HG02642 (cell line): Measurements from ENCODE around the gene GLP1R.
"Not testable (repeated sequence)": the region's sequence is repeated elsewhere in the genome, so short reads cannot be mapped to it uniquely, and the experiment has no call there.

ENCODE experiments used
- ATAC-seq: cut with Tn5 transposase; IDR thresholded peaks from one replicate; pipeline ENCODE4 v1.9.1; 2021; ENCODE audit warnings: mild to moderate bottlenecking; ENCODE audit not compliant: unreplicated experiment, poor library complexity

Gene GLP1R

DNA sequence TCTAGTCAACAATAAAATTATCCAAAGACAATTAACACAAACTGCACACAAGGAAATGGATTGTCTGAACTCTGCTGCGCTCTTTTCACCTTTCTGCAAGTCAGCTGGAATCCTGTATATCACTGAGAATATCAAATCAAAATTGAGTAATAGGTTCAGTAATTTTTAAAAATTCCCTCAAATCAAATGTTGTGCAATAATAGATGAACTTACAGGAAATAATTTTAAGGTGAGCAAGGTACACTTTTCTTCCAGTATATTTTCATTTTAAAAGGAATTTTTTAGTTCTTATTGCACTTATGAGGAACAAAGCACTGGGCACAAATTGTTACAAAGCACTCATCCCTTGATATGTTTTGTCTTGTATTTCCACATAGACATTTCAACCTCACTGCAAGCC, 65.2 kb downstream of the GLP1R start:
- ATAC-seq = no peak

GRCh38 chr6:39114388-39114703, 65.8 kb downstream of the GLP1R start:
- ATAC-seq = peak; percentile 16

- ATAC-seq = peak; percentile 95
Measured at GRCh38 chr6:39114704-39115599, 66.4 kb downstream of the GLP1R start, which contains the start of gene SAYSD1. TSS of gene SAYSD1 (minus strand) at chr6:39115186. CDS start at chr6:39115089, 97 bp downstream.

DNA sequence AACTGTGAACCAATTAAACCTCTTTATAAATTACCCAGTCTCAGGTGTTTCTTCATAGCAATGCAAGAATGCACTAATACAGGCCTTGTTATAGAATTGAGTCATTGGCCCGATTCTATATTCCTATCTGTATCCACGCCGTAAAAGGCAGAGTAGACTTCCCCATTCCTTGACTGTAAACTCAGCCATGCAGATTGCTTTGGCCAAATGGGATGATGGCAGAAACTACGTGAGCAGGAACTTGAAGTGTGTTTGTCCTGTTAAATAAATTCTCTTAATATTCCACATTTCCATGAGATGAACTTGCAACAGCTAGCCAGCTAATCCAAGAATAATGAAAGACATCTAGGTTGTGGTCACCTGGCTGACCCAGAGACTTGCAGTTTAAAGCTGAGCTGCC, 70.3 kb downstream of the GLP1R start:
- ATAC-seq = no peak

DNA sequence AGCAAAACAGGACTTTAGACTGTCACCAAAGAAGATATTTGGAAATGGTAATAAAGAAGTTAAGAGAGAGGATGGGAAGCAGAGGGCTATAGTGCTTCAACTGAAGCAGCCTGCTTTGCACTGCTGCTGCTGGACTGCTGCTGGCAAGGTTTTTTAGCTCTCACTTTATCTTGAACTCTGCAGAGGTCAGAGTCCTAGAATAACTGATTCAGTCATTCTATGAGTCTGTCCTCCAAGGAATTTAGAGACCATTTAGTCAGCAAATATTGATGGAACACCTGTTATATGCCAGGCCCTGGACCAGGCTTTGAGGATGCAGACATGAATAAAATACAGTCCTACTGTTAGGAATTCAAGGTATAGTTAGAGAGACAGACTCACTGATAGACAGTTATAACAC, 75.5 kb downstream of the GLP1R start:
- ATAC-seq = no peak

DNA sequence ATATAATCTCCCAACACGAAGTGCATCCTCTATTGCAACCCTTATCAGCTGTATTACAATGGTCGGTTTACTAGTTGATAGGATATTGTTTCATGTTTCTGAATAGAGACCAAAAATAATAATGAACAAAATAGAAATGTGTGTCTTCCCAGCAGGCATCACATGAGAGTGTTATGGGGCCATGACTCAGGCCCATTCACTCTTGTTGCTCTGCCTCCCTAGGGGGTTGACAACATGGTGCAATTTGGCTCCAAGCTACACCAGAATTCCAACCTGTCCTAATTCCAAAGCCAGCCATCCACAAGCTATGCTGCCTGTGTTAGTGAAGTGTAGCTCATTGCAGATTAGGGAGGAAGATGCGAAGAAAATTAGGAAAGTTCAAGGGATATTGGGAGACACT, 79.5 kb downstream of the GLP1R start:
- no peak for ATAC-seq

GRCh38 chr6:39128832-39129231, 80.3 kb downstream of the GLP1R start:
- ATAC-seq = no peak

GRCh38 chr6:39130691-39131090, 82.1 kb downstream of the GLP1R start:
- no peak for ATAC-seq

- ATAC-seq = not testable (repeated sequence)
Measured at GRCh38 chr6:39134761-39135160, 86.2 kb downstream of the GLP1R start.

- ATAC-seq = not testable (repeated sequence)
Measured at GRCh38 chr6:39136207-39136606, 87.6 kb downstream of the GLP1R start.

DNA sequence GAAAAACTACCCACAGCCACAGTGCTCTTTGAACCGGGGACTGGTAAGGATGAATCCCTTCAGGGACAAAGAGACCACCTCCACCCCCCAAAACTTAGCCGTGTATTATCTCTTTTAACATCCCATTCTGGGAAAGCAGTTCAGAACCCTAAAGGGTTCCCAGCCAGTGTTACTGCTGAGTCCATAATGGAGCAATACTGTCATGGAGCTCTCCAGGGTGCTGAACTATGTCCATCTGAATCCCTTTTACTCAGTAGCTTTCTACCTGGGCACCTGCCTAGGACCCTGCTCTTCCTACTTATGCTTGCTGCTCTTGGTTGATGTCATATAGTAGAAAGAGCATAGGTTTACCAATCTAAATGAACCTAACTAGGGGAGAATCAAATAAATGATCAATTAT, 88.7 kb downstream of the GLP1R start:
- no peak for ATAC-seq
